Testis (tissue), 2 donors: ENCODE measurements around the gene FIBCD1.

Source experiments
- CTCF ChIP-seq, 3 experiments: fragments of 450-650 bp in 2 of 3; fragments of 200-600 bp in 1 of 3; sonication (generic) in 1 of 3; IDR thresholded peaks; one replicate each; pipeline ENCODE4 v1.5.1; 2016 to 2019; ENCODE audit warnings: antibody characterized with exemption in 3 of 3, mild to moderate bottlenecking in 2 of 3, moderate library complexity in 1 of 3
- POLR2A ChIP-seq: fragments of 450-650 bp; IDR thresholded peaks from one replicate; pipeline ENCODE4 v1.6.1; 2017; ENCODE audit warnings: antibody characterized with exemption, mild to moderate bottlenecking, moderate library complexity

- TF ChIP-seq POLR2A (no peak), CTCF (IDR thresholded peaks at IDR 0.05) (no peak)
Measured at GRCh38 chr9:130896233-130897014, 42.6 kb downstream of the FIBCD1 start, which contains the start of gene QRFP.
